SK-N-SH (cell line): ENCODE measurements around the gene DCDC2B. TPM values are rescaled to one million over a fixed set of nuclear protein-coding genes. Genes with fewer than 3 reads are reported as not detected.
A peak's percentile ranks its signal among the peaks of the same experiment; 100 is the strongest.

Source experiments
- CTCF ChIA-PET: fragments of 300-600, 350-600 bp; formaldehyde crosslinking; extraction: SDS; loops from one replicate; lab custom pipeline; 2021; lab: Yijun Ruan, JAX
- POLR2A ChIA-PET: fragments of 350-600 bp; sonication (Branson Sonifier 250); formaldehyde crosslinking; extraction: SDS; loops from one replicate; lab custom pipeline; 2020; ENCODE audit warnings: antibody characterized with exemption, inconsistent platforms; lab: Yijun Ruan, JAX
- DNase-seq: peaks from one replicate; pipeline ENCODE4 v3.0.0; 2012
- H2AFZ ChIP-seq: fragments of 200-600 bp; sonication (generic); 2 replicates; pipeline ENCODE4 v1.8.1; 2016; ENCODE audit warnings: antibody characterized with exemption, mild to moderate bottlenecking, low read depth
- H3F3A ChIP-seq: fragments of 200-600 bp; sonication (generic); replicated peaks from 2 replicates; pipeline ENCODE3; 2016; ENCODE audit warnings: antibody characterized with exemption, mild to moderate bottlenecking; ENCODE audit not compliant: insufficient read depth
- H3K27ac ChIP-seq, 2 experiments: fragments of 200-500 bp in 1 of 2; fragments of 200-600 bp in 1 of 2; sonication (Bioruptor generic) in 1 of 2; sonication (generic), shearing (Covaris generic) in 1 of 2; 2 replicates each; pipeline versions ENCODE4 v1.5.1 to v1.6.1; 2014 to 2016; ENCODE audit warnings: low read depth in 2 of 2, inconsistent platforms in 1 of 2, low read length in 1 of 2, mild to moderate bottlenecking in 1 of 2, mixed read lengths in 1 of 2
- H3K27me3 ChIP-seq: fragments of 200-600 bp; sonication (generic), shearing (Covaris generic); 2 replicates; pipeline ENCODE4 v1.6.1; 2016; ENCODE audit warnings: mixed run types; ENCODE audit not compliant: insufficient read depth
- H3K36me3 ChIP-seq, 2 experiments: fragments of 200-500 bp in 1 of 2; fragments of 200-600 bp in 1 of 2; sonication (Bioruptor generic) in 1 of 2; sonication (generic) in 1 of 2; replicated peaks in 1 of 2; 2 replicates each; pipeline versions ENCODE3 to v1.5.1; 2014 to 2016; ENCODE audit warnings: low read length in 1 of 2, mild to moderate bottlenecking in 1 of 2; ENCODE audit not compliant: insufficient read depth in 2 of 2, control insufficient read depth in 1 of 2
- H3K4me1 ChIP-seq, 2 experiments: fragments of 200-500 bp in 1 of 2; fragments of 200-600 bp in 1 of 2; sonication (Bioruptor generic) in 1 of 2; sonication (generic), shearing (Covaris generic) in 1 of 2; 2 replicates each; pipeline versions ENCODE4 v1.5.1 to v1.6.1; 2014 to 2016; ENCODE audit warnings: low read depth in 1 of 2, low read length in 1 of 2, mixed run types in 1 of 2; ENCODE audit not compliant: insufficient read depth in 2 of 2, control insufficient read depth in 1 of 2
- H3K4me2 ChIP-seq: fragments of 200-600 bp; sonication (generic), shearing (Covaris generic); 2 replicates; pipeline ENCODE4 v1.6.1; 2017; ENCODE audit warnings: mixed run types
- H3K4me3 ChIP-seq, 2 experiments: fragments of 200-500 bp in 1 of 2; fragments of 200-600 bp in 1 of 2; sonication (Bioruptor generic) in 1 of 2; sonication (generic), shearing (Covaris generic) in 1 of 2; 2 replicates each; pipeline versions ENCODE4 v1.5.1 to v1.8.1; 2014 to 2016; ENCODE audit warnings: low read depth in 2 of 2, inconsistent platforms in 1 of 2, low read length in 1 of 2, mild to moderate bottlenecking in 1 of 2, mixed read lengths in 1 of 2, moderate library complexity in 1 of 2
- H3K79me2 ChIP-seq: fragments of 200-600 bp; sonication (generic); 2 replicates; pipeline ENCODE4 v1.8.1; 2017; ENCODE audit warnings: mild to moderate bottlenecking; ENCODE audit not compliant: insufficient read depth
- H3K9ac ChIP-seq: fragments of 200-600 bp; sonication (generic); 2 replicates; pipeline ENCODE4 v1.6.1; 2017; ENCODE audit warnings: mixed run types
- H3K9me2 ChIP-seq: fragments of 200-600 bp; sonication (generic); 2 replicates; pipeline ENCODE4 v1.6.1; 2017; ENCODE audit warnings: mixed run types
- H3K9me3 ChIP-seq: fragments of 200-600 bp; sonication (generic); 2 replicates; pipeline ENCODE4 v1.6.1; 2017; ENCODE audit warnings: mixed run types, mild to moderate bottlenecking, moderate library complexity
- H4K20me1 ChIP-seq: fragments of 200-600 bp; sonication (generic); 2 replicates; pipeline ENCODE4 v1.6.1; 2017; ENCODE audit warnings: mild to moderate bottlenecking, mixed run types; ENCODE audit not compliant: insufficient read depth
- EZH2phosphoT487 ChIP-seq: fragments of 200-600 bp; sonication (generic); IDR thresholded peaks from 2 replicates; pipeline ENCODE4 v1.6.1; 2017; ENCODE audit warnings: low read depth, mixed run types, mild to moderate bottlenecking, antibody characterized with exemption, moderate library complexity, borderline replicate concordance
- MEF2A ChIP-seq: IDR thresholded peaks from 2 replicates; pipeline ENCODE4 v1.4.0; 2012; ENCODE audit warnings: low read depth, borderline replicate concordance
- NRF1 ChIP-seq: IDR thresholded peaks from 2 replicates; pipeline ENCODE4 v1.6.1; 2012; ENCODE audit warnings: low read depth, mild to moderate bottlenecking, low read length
- PBX3 ChIP-seq: IDR thresholded peaks from 2 replicates; pipeline ENCODE4; 2012
- POLR2AphosphoS5 ChIP-seq: IDR thresholded peaks from 2 replicates; pipeline ENCODE4 v1.6.1; 2012; ENCODE audit warnings: low read depth, low read length
- SIN3A ChIP-seq: IDR thresholded peaks from 2 replicates; pipeline ENCODE4 v1.6.1; 2012; ENCODE audit warnings: low read depth, mild to moderate bottlenecking, low read length, moderate library complexity, borderline replicate concordance
- TCF12 ChIP-seq: IDR thresholded peaks from 2 replicates; pipeline ENCODE4 v1.4.0; 2012
- TEAD4 ChIP-seq: IDR thresholded peaks from 2 replicates; pipeline ENCODE4 v1.4.0; 2012; ENCODE audit warnings: mild to moderate bottlenecking, borderline replicate concordance; ENCODE audit not compliant: insufficient read depth
- USF1 ChIP-seq: IDR thresholded peaks from 2 replicates; pipeline ENCODE4 v1.4.0; 2012; ENCODE audit warnings: low read depth, borderline replicate concordance
- WGBS: methylation state at CpG from one replicate; pipeline ENCODE4 v1.1.6; 2017; ENCODE audit warnings: low lambda C conversion rate; 5-methylcytosine and 5-hydroxymethylcytosine counted together
- polyA plus RNA-seq, 3 experiments: library from polyadenylated mRNA; depleted of rRNA; stranded (reverse); fragments of >200 nt; gene quantifications; 2 replicates each; pipeline ENCODE4 v1.2.3, GENCODE V29; 2012

The DCDC2B gene
- polyA plus RNA-seq, 1 of the 3 experiments (the other 2 are of a cell fraction): not detected

- Histone ChIP-seq H3K79me2 (peaks cover 66% of the 10 kb centered on the region), H3K36me3 (peaks cover 24% of the 10 kb centered on the region in 2 experiments), H4K20me1 (no peaks in the 10 kb centered on the region), H3F3A (peaks cover 3% of the 10 kb centered on the region), H2AFZ (no peak overlapping the region), H3K9me3 (no peaks in the 10 kb centered on the region), H3K4me3 (peak overlapping the region; percentile 59 to 79), H3K9me2 (no peaks in the 10 kb centered on the region), H3K27ac (peak overlapping the region; percentile 79 to 83; a peak in 2 of 4 replicates), H3K9ac (peak overlapping the region; percentile 99), H3K27me3 (no peaks in the 10 kb centered on the region), H3K4me1 (peaks cover 8 to 17% of the 10 kb centered on the region in 2 experiments; a peak in 3 of 4 replicates), H3K4me2 (peak overlapping the region; percentile 90)
- POLR2A ChIA-PET: interaction anchor here (1.4 kb wide), 1 partner anchor 8 kb away, joined by 3 read pairs; no protein-coding TSS in a partner anchor
- no peak for DNase-seq
- CTCF ChIA-PET: interaction anchor here (0.9 to 4.3 kb wide), 3 partner anchors 12 to 27 kb away, joined by 3 to 20 read pairs (median 8); no protein-coding TSS in a partner anchor
- 78% methylated on average over 4 of the region's 4 CpGs for WGBS
- no peak for TF ChIP-seq PBX3
- TF ChIP-seq TEAD4: no peak
- TF ChIP-seq EZH2phosphoT487: no peak
- TF ChIP-seq USF1: no peak
- TF ChIP-seq POLR2AphosphoS5: no peak
- no peak for TF ChIP-seq MEF2A
Observed at GRCh38 chr1:32220746-32221580, 12.1 kb downstream of the DCDC2B start.

GRCh38 chr1:32221581-32221979, 12.7 kb downstream of the DCDC2B start:
- Histone ChIP-seq H3K9ac (peak overlapping the region; percentile 99), H3K4me1 (peaks cover 8 to 17% of the 10 kb centered on the region in 2 experiments; a peak in 3 of 4 replicates), H4K20me1 (no peaks in the 10 kb centered on the region), H3K9me3 (no peaks in the 10 kb centered on the region), H3K4me3 (peak overlapping the region; percentile 59 to 79), H3K27me3 (no peaks in the 10 kb centered on the region), H3K27ac (peak overlapping the region; percentile 79 to 83), H3K36me3 (peaks cover 23 to 30% of the 10 kb centered on the region in 2 experiments), H3K79me2 (peaks cover 66% of the 10 kb centered on the region), H3F3A (no peaks in the 10 kb centered on the region), H2AFZ (peak overlapping the region; percentile 89), H3K9me2 (no peaks in the 10 kb centered on the region), H3K4me2 (peak overlapping the region; percentile 90)
- no peak for DNase-seq
- TF ChIP-seq MEF2A: no peak
- no peak for TF ChIP-seq SIN3A
- TF ChIP-seq NRF1: no peak
- TF ChIP-seq TCF12: no peak
- ChIA-PET CTCF (interaction anchor here (4.3 kb wide), 1 partner anchor 18 kb away, joined by 20 read pairs; no protein-coding TSS in a partner anchor), POLR2A (interaction anchor here (1.4 kb wide), 1 partner anchor 9 kb away, joined by 3 read pairs; no protein-coding TSS in a partner anchor)
- whole genome bisulfite sequencing: 8% methylated on average over 6 of the region's 13 CpGs
